ENCODE results near the gene CARMIL1.

DNA sequence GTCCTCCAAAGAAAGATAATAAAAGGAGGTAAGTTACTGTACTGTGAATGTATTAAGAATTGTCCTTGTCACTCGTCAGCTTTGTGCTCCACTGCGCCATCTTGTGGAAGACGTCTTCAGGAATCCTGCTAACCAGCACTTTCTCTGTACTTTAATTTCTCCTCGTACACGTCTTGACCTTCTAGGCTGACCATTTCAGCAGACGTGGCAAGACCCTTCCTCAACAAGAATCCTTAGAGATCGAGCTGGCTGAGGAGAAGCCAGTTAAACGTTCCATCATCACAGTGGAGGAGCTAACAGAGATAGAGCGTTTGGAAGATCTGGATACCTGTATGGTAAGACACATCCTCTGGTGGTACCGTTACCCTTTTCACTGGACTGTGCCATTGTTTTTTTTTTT, 277.3 kb downstream of the CARMIL1 start:
- TF ChIP-seq ETV6 (conservative IDR thresholded peaks at IDR 0.05 in 1 of 2, IDR thresholded peaks at IDR 0.05 in 1 of 2; ENCODE audit: borderline replicate concordance in 1 of 2, low read depth in 1 of 2): no peak
- no peak for TF ChIP-seq BCL11A (IDR thresholded peaks at IDR 0.05; ENCODE audit: low read depth, low read length)
- TF ChIP-seq EGR1 (IDR thresholded peaks at IDR 0.05; ENCODE audit: borderline replicate concordance in 1 of 2, low read depth in 2 of 2, low read length in 2 of 2): no peak
- TF ChIP-seq, protein P1, sequence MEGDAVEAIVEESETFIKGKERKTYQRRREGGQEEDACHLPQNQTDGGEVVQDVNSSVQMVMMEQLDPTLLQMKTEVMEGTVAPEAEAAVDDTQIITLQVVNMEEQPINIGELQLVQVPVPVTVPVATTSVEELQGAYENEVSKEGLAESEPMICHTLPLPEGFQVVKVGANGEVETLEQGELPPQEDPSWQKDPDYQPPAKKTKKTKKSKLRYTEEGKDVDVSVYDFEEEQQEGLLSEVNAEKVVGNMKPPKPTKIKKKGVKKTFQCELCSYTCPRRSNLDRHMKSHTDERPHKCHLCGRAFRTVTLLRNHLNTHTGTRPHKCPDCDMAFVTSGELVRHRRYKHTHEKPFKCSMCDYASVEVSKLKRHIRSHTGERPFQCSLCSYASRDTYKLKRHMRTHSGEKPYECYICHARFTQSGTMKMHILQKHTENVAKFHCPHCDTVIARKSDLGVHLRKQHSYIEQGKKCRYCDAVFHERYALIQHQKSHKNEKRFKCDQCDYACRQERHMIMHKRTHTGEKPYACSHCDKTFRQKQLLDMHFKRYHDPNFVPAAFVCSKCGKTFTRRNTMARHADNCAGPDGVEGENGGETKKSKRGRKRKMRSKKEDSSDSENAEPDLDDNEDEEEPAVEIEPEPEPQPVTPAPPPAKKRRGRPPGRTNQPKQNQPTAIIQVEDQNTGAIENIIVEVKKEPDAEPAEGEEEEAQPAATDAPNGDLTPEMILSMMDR (IDR thresholded peaks at IDR 0.05 in 2 of 3, conservative IDR thresholded peaks at IDR 0.05 in 1 of 3; ENCODE audit: control insufficient read depth in 2 of 3, extremely low read depth in 1 of 3, insufficient read depth in 1 of 3, low read depth in 3 of 3, low read length in 3 of 3): peak; percentile 80 to 83 (median 81)
- no peak for TF ChIP-seq HDGF (IDR thresholded peaks at IDR 0.05)
- TF ChIP-seq, protein P2, sequence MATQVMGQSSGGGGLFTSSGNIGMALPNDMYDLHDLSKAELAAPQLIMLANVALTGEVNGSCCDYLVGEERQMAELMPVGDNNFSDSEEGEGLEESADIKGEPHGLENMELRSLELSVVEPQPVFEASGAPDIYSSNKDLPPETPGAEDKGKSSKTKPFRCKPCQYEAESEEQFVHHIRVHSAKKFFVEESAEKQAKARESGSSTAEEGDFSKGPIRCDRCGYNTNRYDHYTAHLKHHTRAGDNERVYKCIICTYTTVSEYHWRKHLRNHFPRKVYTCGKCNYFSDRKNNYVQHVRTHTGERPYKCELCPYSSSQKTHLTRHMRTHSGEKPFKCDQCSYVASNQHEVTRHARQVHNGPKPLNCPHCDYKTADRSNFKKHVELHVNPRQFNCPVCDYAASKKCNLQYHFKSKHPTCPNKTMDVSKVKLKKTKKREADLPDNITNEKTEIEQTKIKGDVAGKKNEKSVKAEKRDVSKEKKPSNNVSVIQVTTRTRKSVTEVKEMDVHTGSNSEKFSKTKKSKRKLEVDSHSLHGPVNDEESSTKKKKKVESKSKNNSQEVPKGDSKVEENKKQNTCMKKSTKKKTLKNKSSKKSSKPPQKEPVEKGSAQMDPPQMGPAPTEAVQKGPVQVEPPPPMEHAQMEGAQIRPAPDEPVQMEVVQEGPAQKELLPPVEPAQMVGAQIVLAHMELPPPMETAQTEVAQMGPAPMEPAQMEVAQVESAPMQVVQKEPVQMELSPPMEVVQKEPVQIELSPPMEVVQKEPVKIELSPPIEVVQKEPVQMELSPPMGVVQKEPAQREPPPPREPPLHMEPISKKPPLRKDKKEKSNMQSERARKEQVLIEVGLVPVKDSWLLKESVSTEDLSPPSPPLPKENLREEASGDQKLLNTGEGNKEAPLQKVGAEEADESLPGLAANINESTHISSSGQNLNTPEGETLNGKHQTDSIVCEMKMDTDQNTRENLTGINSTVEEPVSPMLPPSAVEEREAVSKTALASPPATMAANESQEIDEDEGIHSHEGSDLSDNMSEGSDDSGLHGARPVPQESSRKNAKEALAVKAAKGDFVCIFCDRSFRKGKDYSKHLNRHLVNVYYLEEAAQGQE (IDR thresholded peaks at IDR 0.05; ENCODE audit: low read depth, low read length): no peak
- TF ChIP-seq RFX5 (IDR thresholded peaks at IDR 0.05; ENCODE audit: low read depth, low read length): no peak
- no peak for TF ChIP-seq MXI1 (IDR thresholded peaks at IDR 0.05; ENCODE audit: low read depth, low read length)
- TF ChIP-seq, protein P3, sequence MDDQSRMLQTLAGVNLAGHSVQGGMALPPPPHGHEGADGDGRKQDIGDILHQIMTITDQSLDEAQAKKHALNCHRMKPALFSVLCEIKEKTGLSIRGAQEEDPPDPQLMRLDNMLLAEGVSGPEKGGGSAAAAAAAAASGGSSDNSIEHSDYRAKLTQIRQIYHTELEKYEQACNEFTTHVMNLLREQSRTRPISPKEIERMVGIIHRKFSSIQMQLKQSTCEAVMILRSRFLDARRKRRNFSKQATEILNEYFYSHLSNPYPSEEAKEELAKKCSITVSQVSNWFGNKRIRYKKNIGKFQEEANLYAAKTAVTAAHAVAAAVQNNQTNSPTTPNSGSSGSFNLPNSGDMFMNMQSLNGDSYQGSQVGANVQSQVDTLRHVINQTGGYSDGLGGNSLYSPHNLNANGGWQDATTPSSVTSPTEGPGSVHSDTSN (IDR thresholded peaks at IDR 0.05; ENCODE audit: insufficient replicate concordance, low read depth, low read length): no peak
- TF ChIP-seq POLR2A (IDR thresholded peaks at IDR 0.05; ENCODE audit: low read depth, low read length): no peak
